Neural progenitor cell (in vitro differentiated cells): ENCODE measurements around the gene KCNAB1.

ENCODE experiments used
- CTCF ChIP-seq: fragments of 200-600 bp; sonication (generic); IDR thresholded peaks from 2 replicates; pipeline ENCODE4 v1.5.1; 2017; ENCODE audit warnings: antibody characterized with exemption, mild to moderate bottlenecking
- EZH2 ChIP-seq: fragments of 200-600 bp; sonication (generic); IDR thresholded peaks from 2 replicates; pipeline ENCODE4 v1.6.1; 2017; ENCODE audit warnings: antibody characterized with exemption, mild to moderate bottlenecking, moderate library complexity

GRCh38 chr3:156189927-156190326, 69.5 kb downstream of the KCNAB1 start:
- TF ChIP-seq CTCF (no peak), EZH2 (no peak)
